H9 (cell line): Measurements from ENCODE around the gene RNF41. TPM values are rescaled to one million over a fixed set of nuclear protein-coding genes. Genes with fewer than 3 reads are reported as not detected.

Experiments used
- DNase-seq: peaks from one replicate; pipeline ENCODE4 v3.0.0-alpha.2; 2017
- H2AFZ ChIP-seq: one replicate; pipeline ENCODE4 v1.6.1; 2013; ENCODE audit warnings: mild to moderate bottlenecking, low read length, control low read depth, moderate library complexity
- H2AK5ac ChIP-seq: 2 replicates; pipeline ENCODE4 v1.6.1; 2013; ENCODE audit warnings: low read length, control low read depth, mixed read lengths; ENCODE audit not compliant: insufficient read length
- H2BK120ac ChIP-seq: one replicate; pipeline ENCODE4 v1.6.1; 2013; ENCODE audit warnings: low read depth, mild to moderate bottlenecking, low read length, control low read depth, inconsistent platforms; ENCODE audit not compliant: poor library complexity, severe bottlenecking
- H2BK12ac ChIP-seq: 2 replicates; pipeline ENCODE4 v1.6.1; 2013; ENCODE audit warnings: low read length, control low read depth, mixed read lengths, low read depth; ENCODE audit not compliant: insufficient read length
- H2BK15ac ChIP-seq: 2 replicates; pipeline ENCODE4 v1.6.1; 2013; ENCODE audit warnings: low read depth, low read length, control low read depth
- H2BK20ac ChIP-seq: one replicate; pipeline ENCODE4 v1.6.1; 2013; ENCODE audit warnings: low read depth, mild to moderate bottlenecking, low read length, control low read depth, inconsistent platforms; ENCODE audit not compliant: poor library complexity, severe bottlenecking
- H2BK5ac ChIP-seq: 2 replicates; pipeline ENCODE4 v1.6.1; 2013; ENCODE audit warnings: low read length, control low read depth, mixed read lengths; ENCODE audit not compliant: insufficient read length
- H3K14ac ChIP-seq: 2 replicates; pipeline ENCODE4 v1.6.1; 2013; ENCODE audit warnings: low read length, control low read depth; ENCODE audit not compliant: insufficient read depth
- H3K18ac ChIP-seq: 2 replicates; pipeline ENCODE4 v1.6.1; 2013; ENCODE audit warnings: low read depth, mild to moderate bottlenecking, mixed read lengths, low read length, control low read depth; ENCODE audit not compliant: insufficient read length
- H3K23ac ChIP-seq: 2 replicates; pipeline ENCODE4 v1.6.1; 2013; ENCODE audit warnings: low read length, control low read depth, mixed read lengths, low read depth; ENCODE audit not compliant: insufficient read length
- H3K23me2 ChIP-seq: 2 replicates; pipeline ENCODE4 v1.6.1; 2013; ENCODE audit warnings: low read depth, mild to moderate bottlenecking, mixed read lengths, low read length, control low read depth; ENCODE audit not compliant: insufficient read length, poor library complexity, severe bottlenecking
- H3K27ac ChIP-seq: 2 replicates; pipeline ENCODE4 v1.5.1; 2013; ENCODE audit warnings: low read length, control low read depth, mixed read lengths, low read depth; ENCODE audit not compliant: insufficient read length
- H3K27me3 ChIP-seq: 2 replicates; pipeline ENCODE4 v1.6.1; 2013; ENCODE audit warnings: low read length, control low read depth, inconsistent platforms; ENCODE audit not compliant: insufficient read depth
- H3K4ac ChIP-seq: 2 replicates; pipeline ENCODE4 v1.6.1; 2013; ENCODE audit warnings: low read depth, mild to moderate bottlenecking, control low read depth, inconsistent platforms, low read length, moderate library complexity
- H3K4me1 ChIP-seq: 2 replicates; pipeline ENCODE4 v1.6.1; 2013; ENCODE audit warnings: low read length, control low read depth, inconsistent platforms; ENCODE audit not compliant: insufficient read depth
- H3K4me2 ChIP-seq: 2 replicates; pipeline ENCODE4 v1.6.1; 2013; ENCODE audit warnings: low read length, control low read depth, mixed read lengths; ENCODE audit not compliant: insufficient read length, insufficient read depth
- H3K56ac ChIP-seq: 2 replicates; pipeline ENCODE4 v1.6.1; 2013; ENCODE audit warnings: low read depth, mild to moderate bottlenecking, mixed read lengths, low read length, control low read depth; ENCODE audit not compliant: insufficient read length
- H3K79me1 ChIP-seq: 2 replicates; pipeline ENCODE4 v1.6.1; 2013; ENCODE audit warnings: low read depth, mild to moderate bottlenecking, moderate library complexity, low read length, control low read depth, inconsistent platforms; ENCODE audit not compliant: insufficient read depth, poor library complexity, severe bottlenecking
- H3K79me2 ChIP-seq: 2 replicates; pipeline ENCODE4 v1.6.1; 2013; ENCODE audit warnings: low read length, control low read depth, inconsistent platforms; ENCODE audit not compliant: insufficient read depth
- H3K9ac ChIP-seq: 2 replicates; pipeline ENCODE4 v1.6.1; 2013; ENCODE audit warnings: low read length, control low read depth, mixed read lengths; ENCODE audit not compliant: insufficient read length; ENCODE audit errors: extremely low read depth
- H3K9me3 ChIP-seq: one replicate; pipeline ENCODE4 v1.6.1; 2013; ENCODE audit warnings: low read depth, low read length, inconsistent platforms; ENCODE audit not compliant: control insufficient read depth
- H3T11ph ChIP-seq: one replicate; pipeline ENCODE4 v1.6.1; 2013; ENCODE audit warnings: mild to moderate bottlenecking, low read length, control low read depth, inconsistent platforms
- H4K20me1 ChIP-seq: one replicate; pipeline ENCODE4 v1.6.1; 2013; ENCODE audit not compliant: control insufficient read depth, insufficient read length, insufficient read depth
- H4K5ac ChIP-seq: 2 replicates; pipeline ENCODE4 v1.6.1; 2013; ENCODE audit warnings: low read depth, mild to moderate bottlenecking, mixed read lengths, low read length, control low read depth; ENCODE audit not compliant: insufficient read length
- H4K8ac ChIP-seq: replicated peaks from 2 replicates; pipeline ENCODE4 v1.6.1; 2013; ENCODE audit warnings: low read length, control low read depth, mixed read lengths, low read depth; ENCODE audit not compliant: insufficient read length
- H4K91ac ChIP-seq: 2 replicates; pipeline ENCODE4 v1.6.1; 2013; ENCODE audit warnings: low read depth, mild to moderate bottlenecking, moderate library complexity, mixed read lengths, low read length, control low read depth; ENCODE audit not compliant: insufficient read length
- H3K27ac Mint-ChIP-seq, 3 experiments: 2 replicates in 2 of 3; 3 replicates in 1 of 3; pipeline ENCODE4 v1.8.0; 2020 to 2021; ENCODE audit warnings: mixed read lengths in 3 of 3, mild to moderate bottlenecking in 1 of 3, moderate library complexity in 1 of 3
- H3K27me3 Mint-ChIP-seq: 2 replicates; pipeline ENCODE4 v1.8.0; 2021; ENCODE audit warnings: low read depth, mild to moderate bottlenecking, moderate library complexity, mixed read lengths
- H3K36me3 Mint-ChIP-seq, 3 experiments: 2 replicates in 2 of 3; 3 replicates in 1 of 3; pipeline ENCODE4 v1.8.0; 2020 to 2021; ENCODE audit warnings: low read depth in 3 of 3, mixed read lengths in 3 of 3; ENCODE audit not compliant: insufficient read depth in 1 of 3
- H3K4me1 Mint-ChIP-seq, 2 experiments: 2 replicates each; pipeline ENCODE4 v1.8.0; 2020; ENCODE audit warnings: mixed read lengths in 2 of 2
- H3K4me3 Mint-ChIP-seq, 2 experiments: 2 replicates in 1 of 2; 3 replicates in 1 of 2; pipeline ENCODE4 v1.8.0; 2020 to 2021; ENCODE audit warnings: mild to moderate bottlenecking in 2 of 2, mixed read lengths in 2 of 2, moderate library complexity in 1 of 2
- H3K9me3 Mint-ChIP-seq, 2 experiments: 2 replicates in 1 of 2; 3 replicates in 1 of 2; pipeline ENCODE4 v1.8.0; 2020; ENCODE audit warnings: mild to moderate bottlenecking in 2 of 2, mixed read lengths in 2 of 2, moderate library complexity in 1 of 2
- CTCF ChIP-seq: fragments of 200-600 bp; sonication (generic); conservative IDR thresholded peaks from 3 replicates; pipeline ENCODE4 v1.8.0; 2021; ENCODE audit warnings: antibody characterized with exemption, mild to moderate bottlenecking
- WGBS: extraction: QIAGEN DNeasy Blood & Tissue Kit; methylation state at CpG from one replicate; pipeline ENCODE4 v1.1.7; 2013; ENCODE audit warnings: missing lambda C conversion rate, low lambda C conversion rate, mixed read lengths; ENCODE audit not compliant: insufficient read length; ENCODE audit errors: extremely low coverage; 5-methylcytosine and 5-hydroxymethylcytosine counted together
- total RNA-seq: library from RNA; stranded (reverse); gene quantifications from 2 replicates; pipeline ENCODE4 v1.2.1, GENCODE V29; 2021

The RNF41 gene
- total RNA-seq, 1 experiment from 2014 or later, result 60.8 TPM

- DNase-seq, result peak; percentile 43
- peaks cover 12% of the 10 kb centered on the region for H3K23me2 ChIP-seq
- H4K91ac ChIP-seq, result no peak overlapping the region
- H2BK15ac ChIP-seq, result no peak overlapping the region
- H3K4ac ChIP-seq, result no peak overlapping the region
- no peak overlapping the region for H3K18ac ChIP-seq
- H3K23ac ChIP-seq, result no peak overlapping the region
- peak overlapping the region; percentile 56 for H3K9ac ChIP-seq
- peak overlapping the region; percentile 79 for H3K4me2 ChIP-seq
- H3K27ac ChIP-seq, result no peak overlapping the region
- peaks cover 6% of the 10 kb centered on the region for H3K79me1 ChIP-seq
- Mint-ChIP-seq H3K36me3 (peaks cover 35 to 52% (median 44%) of the 10 kb centered on the region in 3 experiments; a peak in 6 of 7 replicates), H3K9me3 (0 out of 5 replicates have a peak, but pooled peaks cover 0 to 3% of the 10 kb centered on the region in 2 experiments), H3K27me3 (peaks cover 3% of the 10 kb centered on the region; the same call in 1 of the 2 replicates), H3K4me3 (peak overlapping the region; percentile 91 to 98), H3K27ac (peak overlapping the region; percentile 82 to 97 (median 94); a peak in 6 of 7 replicates), H3K4me1 (peaks cover 24 to 27% of the 10 kb centered on the region in 2 experiments)
- H3K27me3 ChIP-seq, result no peaks in the 10 kb centered on the region
- no peak overlapping the region for H3T11ph ChIP-seq
- no peak overlapping the region for H4K5ac ChIP-seq
- no peak overlapping the region for H2BK12ac ChIP-seq
- H2BK20ac ChIP-seq, result no peak overlapping the region
- H2BK120ac ChIP-seq, result no peak overlapping the region
- H3K9me3 ChIP-seq, result no peaks in the 10 kb centered on the region
- H4K20me1 ChIP-seq, result no peaks in the 10 kb centered on the region
- no CpG with 5 or more reads among the region's 17 CpGs for WGBS
- no peak for TF ChIP-seq CTCF
- peaks cover 8% of the 10 kb centered on the region for H3K4me1 ChIP-seq
- H2AFZ ChIP-seq, result no peak overlapping the region
- H2AK5ac ChIP-seq, result no peak overlapping the region
- H3K79me2 ChIP-seq, result peaks cover 8% of the 10 kb centered on the region; the same call in 1 of the 2 replicates
- no peak overlapping the region for H3K56ac ChIP-seq
- H4K8ac ChIP-seq, result no peak overlapping the region
- H3K14ac ChIP-seq, result 0 out of 2 replicates have a peak overlapping the region, but pooled peaks have one; percentile 6
- H2BK5ac ChIP-seq, result no peak overlapping the region
Measured at GRCh38 chr12:56188778-56189098, 33.0 kb downstream of the RNF41 start.
